Pulmonary artery endothelial cell (primary cell): ENCODE measurements around the gene LLGL2. TPM values are rescaled to one million over a fixed set of nuclear protein-coding genes. Genes with fewer than 3 reads are reported as not detected.

Source experiments
- DNase-seq: peaks from one replicate; pipeline ENCODE4 v3.0.0-alpha.2; 2011; ENCODE audit warnings: low read depth, low spot score
- total RNA-seq: library from RNA; depleted of rRNA; stranded (reverse); fragments of >200 nt; gene quantifications from 2 replicates; pipeline ENCODE4 v1.2.3, GENCODE V29; 2014

Gene LLGL2
- total RNA-seq, 1 donor from 2014 or later, result 3.2 TPM

- no peak for DNase-seq
These were observed 24.0 kb downstream of the LLGL2 start for GRCh38 chr17:75549246-75550138.

- no peak for DNase-seq
These were observed 24.6 kb downstream of the LLGL2 start for GRCh38 chr17:75550139-75550465.

- DNase-seq, result no peak
These were observed 25.8 kb downstream of the LLGL2 start for GRCh38 chr17:75551266-75551665.

GRCh38 chr17:75552425-75553294 is 27.2 kb downstream of the LLGL2 start:
- no peak for DNase-seq

- DNase-seq, result no peak
These were observed 28.0 kb downstream of the LLGL2 start for GRCh38 chr17:75553295-75554110.

- DNase-seq, result no peak
These were observed 30.2 kb downstream of the LLGL2 start for GRCh38 chr17:75555679-75556153.

GRCh38 chr17:75557075-75557851 is 31.8 kb downstream of the LLGL2 start:
- no peak for DNase-seq

GRCh38 chr17:75557852-75558665 is 32.6 kb downstream of the LLGL2 start:
- DNase-seq, result no peak

GRCh38 chr17:75558666-75559530 is 33.4 kb downstream of the LLGL2 start:
- no peak for DNase-seq

GRCh38 chr17:75559958-75560533 is 34.5 kb downstream of the LLGL2 start:
- no peak for DNase-seq

GRCh38 chr17:75561927-75562603 is 36.6 kb downstream of the LLGL2 start:
- no peak for DNase-seq

- DNase-seq, result no peak
These were observed 37.7 kb downstream of the LLGL2 start for GRCh38 chr17:75563063-75563758.

GRCh38 chr17:75564195-75564594 is 38.7 kb downstream of the LLGL2 start:
- DNase-seq, result no peak

- no peak for DNase-seq
These were observed 39.6 kb downstream of the LLGL2 start for GRCh38 chr17:75565066-75565465.

- DNase-seq, result no peak
These were observed 40.1 kb downstream of the LLGL2 start for GRCh38 chr17:75565618-75566017.

GRCh38 chr17:75566416-75566815 is 40.9 kb downstream of the LLGL2 start:
- no peak for DNase-seq

- DNase-seq, result no peak
These were observed 41.3 kb downstream of the LLGL2 start for GRCh38 chr17:75566834-75567233.
